Kidney (tissue), 14 donors: ENCODE data around the gene IRF5. TPM values are rescaled to one million over a fixed set of nuclear protein-coding genes. Genes with fewer than 3 reads are reported as not detected.

ENCODE experiments used
- DNase-seq, 5 donors: peaks; one replicate each; pipeline ENCODE4 v3.0.0-alpha.2; 2013 to 2020
- FAIRE-seq: peaks from 2 replicates; lab custom pipeline; 2012; peaks lifted over from hg19 to GRCh38; lab: Jason Lieb, UNC
- H3K27ac ChIP-seq, 2 donors: one replicate each; pipeline ENCODE4 v1.7.0; 2013; ENCODE audit warnings: low read depth in 2 of 2, low read length in 2 of 2, inconsistent platforms in 1 of 2
- H3K27me3 ChIP-seq: one replicate; pipeline ENCODE4 v1.7.1; 2013; ENCODE audit warnings: low read length, inconsistent platforms; ENCODE audit not compliant: control insufficient read depth, insufficient read depth
- H3K36me3 ChIP-seq, 3 donors: one replicate each; pipeline versions ENCODE4 v1.7.0 to v1.7.1; 2013; ENCODE audit warnings: low read length in 3 of 3, control low read depth in 1 of 3, inconsistent platforms in 1 of 3; ENCODE audit not compliant: insufficient read depth in 3 of 3, control insufficient read depth in 2 of 3
- H3K4me1 ChIP-seq, 3 donors: one replicate each; pipeline versions ENCODE4 v1.7.0 to v1.7.1; 2013; ENCODE audit warnings: low read length in 3 of 3, inconsistent platforms in 1 of 3, low read depth in 1 of 3; ENCODE audit not compliant: control insufficient read depth in 2 of 3, insufficient read depth in 2 of 3
- H3K4me3 ChIP-seq, 3 donors: one replicate each; pipeline versions ENCODE4 v1.7.0 to v1.8.1; 2013; ENCODE audit warnings: low read length in 3 of 3, control low read depth in 1 of 3, inconsistent platforms in 1 of 3
- H3K9ac ChIP-seq, 3 donors: one replicate each; pipeline versions ENCODE4 v1.7.0 to v1.7.1; 2013; ENCODE audit warnings: low read length in 3 of 3, control low read depth in 1 of 3, inconsistent platforms in 1 of 3
- H3K9me3 ChIP-seq, 3 donors: one replicate each; pipeline versions ENCODE4 v1.7.0 to v1.7.1; 2013; ENCODE audit warnings: low read length in 3 of 3, control low read depth in 1 of 3, inconsistent platforms in 1 of 3; ENCODE audit not compliant: control insufficient read depth in 2 of 3, insufficient read depth in 1 of 3
- CTCF ChIP-seq: IDR thresholded peaks from 3 replicates; pipeline ENCODE4 v1.5.1; 2012; ENCODE audit warnings: mild to moderate bottlenecking, moderate library complexity, borderline replicate concordance; ENCODE audit not compliant: insufficient read depth; ENCODE audit errors: extremely low read depth
- intact Hi-C: fragments of 100-400 bp; cut with DNase I; formaldehyde crosslinking; loops from one replicate; pipeline ENCODE4 v1.11.1; 2022
- polyA plus RNA-seq: library from polyadenylated mRNA; stranded (reverse); fragments of 350-450 nt; fragmentation: Illumina TruSeq; extraction: RNeasy Lipid Tissue Mini Kit (QIAGEN cat#74804); gene quantifications from one replicate; pipeline ENCODE4 v1.2.3, GENCODE V29; 2014; ENCODE audit warnings: low read depth, low replicate concordance; ENCODE audit not compliant: insufficient read depth
- total RNA-seq: library from RNA; stranded (reverse); fragmentation: NEBNext Ultra II Directional; extraction: Animal tissue kit (Norgen Biotek cat#: 25700); gene quantifications from one replicate; pipeline ENCODE4 v1.2.1, GENCODE V29; 2021
- donor health status: control.
- donor health status: control.
- donor health status: control.
- donor health status: control.
- donor health status: control.
- donor health status: DM: yes; HTN: yes; CAD: no.
- donor health status: Normal renal cell carcinoma (clear cell type).

IRF5 gene
- total and polyA plus RNA-seq, 2 donors from 2014 or later, result 13.0 to 27.1 TPM

- H3K9me3 ChIP-seq, result no peaks in the 10 kb centered on the region
- intact Hi-C loops, result no loop called here
- DNase-seq (no peak), FAIRE-seq (no peak)
- H3K27ac ChIP-seq, result no peak overlapping the region
- H3K9ac ChIP-seq, result no peak overlapping the region
- TF ChIP-seq CTCF, result no peak
- no peaks in the 10 kb centered on the region for H3K4me1 ChIP-seq
- peaks cover 0 to 15% (median 2%) of the 10 kb centered on the region in 3 donors for H3K36me3 ChIP-seq
- no peak overlapping the region for H3K4me3 ChIP-seq
- H3K27me3 ChIP-seq, result no peaks in the 10 kb centered on the region
These were observed 11.4 kb downstream of the IRF5 start for GRCh38 chr7:128948976-128949760.

- H3K4me1 ChIP-seq, result no peaks in the 10 kb centered on the region
- no peak for DNase-seq
- no peak overlapping the region for H3K27ac ChIP-seq
- H3K9ac ChIP-seq, result no peak overlapping the region
- no peaks in the 10 kb centered on the region for H3K27me3 ChIP-seq
- H3K9me3 ChIP-seq, result no peaks in the 10 kb centered on the region
- peaks cover 7 to 33% (median 13%) of the 10 kb centered on the region in 3 donors for H3K36me3 ChIP-seq
- no peak overlapping the region for H3K4me3 ChIP-seq
- FAIRE-seq, result no peak
- TF ChIP-seq CTCF, result no peak
- intact Hi-C loops, result no loop called here
These were observed 13.6 kb downstream of the IRF5 start for GRCh38 chr7:128951296-128951695.

GRCh38 chr7:128954150-128954549 lies 16.4 kb downstream of the IRF5 start:
- intact Hi-C loops, result no loop called here

More at GRCh38 chr7:128954150-128954549, 16.4 kb downstream of the IRF5 start:
- no peak overlapping the region for H3K27ac ChIP-seq
- peaks cover 7 to 58% (median 24%) of the 10 kb centered on the region in 3 donors for H3K36me3 ChIP-seq
- no peak for DNase-seq
- no peaks in the 10 kb centered on the region for H3K4me1 ChIP-seq
- no peak overlapping the region for H3K9ac ChIP-seq
- H3K4me3 ChIP-seq, result no peak overlapping the region
- no peaks in the 10 kb centered on the region for H3K27me3 ChIP-seq
- H3K9me3 ChIP-seq, result no peaks in the 10 kb centered on the region
- no peak for TF ChIP-seq CTCF
- no peak for FAIRE-seq
